GM18873 (cell line): Measurements from ENCODE around the gene TBC1D5.

Source experiments
- ATAC-seq: cut with Tn5 transposase; IDR thresholded peaks from one replicate; pipeline ENCODE4 v1.9.1; 2021; ENCODE audit warnings: mild to moderate bottlenecking, moderate library complexity, moderate number of reproducible peaks; ENCODE audit not compliant: unreplicated experiment, low FRiP score

TBC1D5 gene

GRCh38 chr3:17605934-17606333 lies 136.5 kb downstream of the TBC1D5 start:
- ATAC-seq, result no peak

GRCh38 chr3:17605032-17605431 lies 137.4 kb downstream of the TBC1D5 start:
- ATAC-seq, result no peak

- no peak for ATAC-seq
Observed at GRCh38 chr3:17602126-17602525, 140.3 kb downstream of the TBC1D5 start.

- no peak for ATAC-seq
Observed at GRCh38 chr3:17592956-17593355, 149.5 kb downstream of the TBC1D5 start.

- ATAC-seq, result no peak
Observed at GRCh38 chr3:17590465-17590864, 152.0 kb downstream of the TBC1D5 start.

GRCh38 chr3:17589888-17590287 lies 152.5 kb downstream of the TBC1D5 start:
- no peak for ATAC-seq

GRCh38 chr3:17588422-17588821 lies 154.0 kb downstream of the TBC1D5 start:
- no peak for ATAC-seq

GRCh38 chr3:17585394-17586325 lies 156.8 kb downstream of the TBC1D5 start:
- ATAC-seq, result no peak

GRCh38 chr3:17584066-17584465 lies 158.4 kb downstream of the TBC1D5 start:
- no peak for ATAC-seq

GRCh38 chr3:17583530-17583929 lies 158.9 kb downstream of the TBC1D5 start:
- ATAC-seq, result no peak

- no peak for ATAC-seq
Observed at GRCh38 chr3:17581421-17582080, 160.9 kb downstream of the TBC1D5 start.

- ATAC-seq, result no peak
Observed at GRCh38 chr3:17580901-17581300, 161.5 kb downstream of the TBC1D5 start.

- peak; percentile 97 for ATAC-seq
Observed at GRCh38 chr3:17579289-17580031, 163.0 kb downstream of the TBC1D5 start.

- no peak for ATAC-seq
Observed at GRCh38 chr3:17577796-17578520, 164.5 kb downstream of the TBC1D5 start.

GRCh38 chr3:17573396-17573795 lies 169.0 kb downstream of the TBC1D5 start:
- peak; percentile 95 for ATAC-seq

- no peak for ATAC-seq
Observed at GRCh38 chr3:17571686-17572085, 170.7 kb downstream of the TBC1D5 start.

- no peak for ATAC-seq
Observed at GRCh38 chr3:17562845-17563244, 179.6 kb downstream of the TBC1D5 start.

GRCh38 chr3:17558565-17558964 lies 183.9 kb downstream of the TBC1D5 start:
- ATAC-seq, result no peak

GRCh38 chr3:17557749-17558463 lies 184.5 kb downstream of the TBC1D5 start:
- ATAC-seq, result no peak

GRCh38 chr3:17555525-17555924 lies 186.9 kb downstream of the TBC1D5 start:
- ATAC-seq, result no peak
